Gastrocnemius medialis (tissue), 4 donors: ENCODE measurements around the gene KRT3. TPM values are rescaled to one million over a fixed set of nuclear protein-coding genes. Genes with fewer than 3 reads are reported as not detected.

Experiments used
- ATAC-seq, 2 donors: fragments of 150-250 bp; one replicate each; pipeline ENCODE4 v1.9.1; 2016
- DNase-seq, 2 donors: peaks; one replicate each; pipeline ENCODE4 v3.0.0-alpha.2; 2019
- H3K27ac ChIP-seq, 4 donors: fragments of 200-600 bp; sonication (generic); 1 replicate in 1 of 4; 2 replicates in 3 of 4; pipeline ENCODE4 v1.5.1; 2016 to 2018; ENCODE audit warnings: mild to moderate bottlenecking in 2 of 4, moderate library complexity in 1 of 4
- H3K27me3 ChIP-seq, 3 donors: fragments of 200-600 bp; sonication (generic) in 2 of 3; 1 replicate in 1 of 3; 2 replicates in 2 of 3; pipeline versions ENCODE4 v1.5.1 to v1.6.0; 2016 to 2019; ENCODE audit warnings: mild to moderate bottlenecking in 1 of 3, moderate library complexity in 1 of 3
- H3K36me3 ChIP-seq, 2 donors: fragments of 200-600 bp; sonication (generic) in 1 of 2; one replicate each; pipeline ENCODE4 v1.5.1; 2017 to 2018
- H3K4me1 ChIP-seq, 2 donors: fragments of 200-600 bp; sonication (generic) in 1 of 2; one replicate each; pipeline ENCODE4 v1.5.1; 2016 to 2017; ENCODE audit warnings: mild to moderate bottlenecking in 2 of 2
- H3K4me3 ChIP-seq, 4 donors: fragments of 200-600 bp; sonication (generic) in 3 of 4; 1 replicate in 1 of 4; 2 replicates in 3 of 4; pipeline ENCODE4 v1.5.1; 2016 to 2019; ENCODE audit warnings: mild to moderate bottlenecking in 2 of 4
- H3K9me3 ChIP-seq, 3 donors: fragments of 200-600 bp; sonication (generic) in 2 of 3; 1 replicate in 1 of 3; 2 replicates in 2 of 3; pipeline ENCODE4 v1.5.1; 2016 to 2019
- POLR2A ChIP-seq, 2 donors: fragments of 450-650 bp; IDR thresholded peaks; one replicate each; pipeline ENCODE4 v1.6.1; 2017; ENCODE audit warnings: antibody characterized with exemption in 2 of 2, mild to moderate bottlenecking in 2 of 2, moderate library complexity in 2 of 2
- in situ Hi-C, 4 donors: fragments of 200-750 bp; cut with MboI; loops; one replicate each; pipeline versions ENCODE4 v1.15.0 to v1.8.0; 2017; ENCODE audit warnings: low sequenced_read_pairs in 4 of 4
- intact Hi-C: fragments of 100-400 bp; cut with DNase I; formaldehyde crosslinking; loops from one replicate; pipeline ENCODE4 v1.15.1; 2023; ENCODE audit warnings: low total_unique reads
- total RNA-seq, 4 donors: library from RNA; depleted of rRNA; stranded (reverse); fragments of >200 nt; gene quantifications; one replicate each; pipeline versions ENCODE4 v1.1.0 to v1.2.3, GENCODE V29; 2016
- TF ChIP-seq, protein P1 (sequence below), 5 experiments: fragments of 450-650 bp in 3 of 5; fragments of 200-600 bp in 2 of 5; sonication (generic) in 2 of 5; IDR thresholded peaks in 4 of 5; conservative IDR thresholded peaks in 1 of 5; 1 replicate in 4 of 5; 2 replicates in 1 of 5; pipeline ENCODE4 v1.5.1; 2016 to 2019; ENCODE audit warnings: antibody characterized with exemption in 5 of 5, mild to moderate bottlenecking in 3 of 5, moderate library complexity in 3 of 5

The KRT3 gene
- total RNA-seq, 4 donors from 2014 or later, result not detected

GRCh38 chr12:52789637-52790426 is 6.1 kb downstream of the KRT3 start:
- DNase-seq, result no peak
- in situ Hi-C loops (no loop called here), intact Hi-C loops (no loop called here)
- H3K4me1 ChIP-seq, result no peaks in the 10 kb centered on the region
- H3K27me3 ChIP-seq, result peaks cover 19 to 22% (median 22%) of the 10 kb centered on the region in 3 donors
- no peaks in the 10 kb centered on the region for H3K9me3 ChIP-seq
- no peak for ATAC-seq
- H3K36me3 ChIP-seq, result no peaks in the 10 kb centered on the region
- H3K4me3 ChIP-seq, result no peak overlapping the region
- H3K27ac ChIP-seq, result no peak overlapping the region
- TF ChIP-seq POLR2A (IDR thresholded peaks at IDR 0.05), result no peak
- TF ChIP-seq, protein P1, sequence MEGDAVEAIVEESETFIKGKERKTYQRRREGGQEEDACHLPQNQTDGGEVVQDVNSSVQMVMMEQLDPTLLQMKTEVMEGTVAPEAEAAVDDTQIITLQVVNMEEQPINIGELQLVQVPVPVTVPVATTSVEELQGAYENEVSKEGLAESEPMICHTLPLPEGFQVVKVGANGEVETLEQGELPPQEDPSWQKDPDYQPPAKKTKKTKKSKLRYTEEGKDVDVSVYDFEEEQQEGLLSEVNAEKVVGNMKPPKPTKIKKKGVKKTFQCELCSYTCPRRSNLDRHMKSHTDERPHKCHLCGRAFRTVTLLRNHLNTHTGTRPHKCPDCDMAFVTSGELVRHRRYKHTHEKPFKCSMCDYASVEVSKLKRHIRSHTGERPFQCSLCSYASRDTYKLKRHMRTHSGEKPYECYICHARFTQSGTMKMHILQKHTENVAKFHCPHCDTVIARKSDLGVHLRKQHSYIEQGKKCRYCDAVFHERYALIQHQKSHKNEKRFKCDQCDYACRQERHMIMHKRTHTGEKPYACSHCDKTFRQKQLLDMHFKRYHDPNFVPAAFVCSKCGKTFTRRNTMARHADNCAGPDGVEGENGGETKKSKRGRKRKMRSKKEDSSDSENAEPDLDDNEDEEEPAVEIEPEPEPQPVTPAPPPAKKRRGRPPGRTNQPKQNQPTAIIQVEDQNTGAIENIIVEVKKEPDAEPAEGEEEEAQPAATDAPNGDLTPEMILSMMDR (IDR thresholded peaks at IDR 0.05 in 4 of 5, conservative IDR thresholded peaks at IDR 0.05 in 1 of 5), result no peak

- Histone ChIP-seq H3K4me1 (no peaks in the 10 kb centered on the region), H3K9me3 (no peaks in the 10 kb centered on the region), H3K27ac (no peak overlapping the region), H3K36me3 (no peaks in the 10 kb centered on the region), H3K4me3 (no peak overlapping the region), H3K27me3 (peaks cover 19 to 24% (median 22%) of the 10 kb centered on the region in 3 donors)
- DNase-seq (no peak), ATAC-seq (no peak)
- intact Hi-C loops, result no loop called here
- in situ Hi-C loops, result no loop called here
- TF ChIP-seq, protein P1 (IDR thresholded peaks at IDR 0.05 in 4 of 5, conservative IDR thresholded peaks at IDR 0.05 in 1 of 5), result no peak
- TF ChIP-seq POLR2A (IDR thresholded peaks at IDR 0.05), result no peak
Observed at GRCh38 chr12:52788876-52789636, 6.9 kb downstream of the KRT3 start.

DNA sequence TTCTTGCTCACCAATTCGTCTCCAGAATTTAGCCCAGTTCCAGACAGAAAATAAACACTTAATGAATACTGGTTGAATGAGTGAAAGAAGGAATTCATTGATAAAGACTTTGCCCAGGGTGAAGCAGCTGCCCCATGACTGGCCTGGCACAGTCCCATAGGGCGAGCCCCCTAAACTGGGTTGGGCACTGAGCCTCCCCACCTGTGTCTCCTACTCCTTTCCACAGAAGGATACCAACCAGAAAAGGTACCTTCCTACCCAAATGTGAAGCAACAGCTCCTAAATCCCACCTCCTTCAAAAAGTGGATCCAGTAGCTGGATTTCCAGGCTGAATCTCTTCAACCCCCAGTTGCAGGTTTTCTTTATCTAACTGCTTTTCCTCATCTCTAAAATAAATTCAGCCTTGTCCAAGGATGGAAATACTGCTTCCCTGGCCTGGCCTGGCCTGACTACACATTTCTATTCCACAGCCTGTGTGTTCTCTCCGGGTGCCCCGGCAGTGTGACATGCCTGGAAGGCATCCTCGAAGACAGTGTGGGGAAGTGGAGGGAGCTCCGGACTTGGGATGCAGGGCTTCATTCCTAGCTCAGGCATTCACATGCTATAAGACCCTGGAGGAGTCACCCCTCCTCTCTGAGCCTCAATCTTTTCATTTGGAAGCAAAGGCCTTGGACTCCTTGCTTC is 7.6 kb downstream of the KRT3 start:
- in situ Hi-C loops (no loop called here), intact Hi-C loops (no loop called here)
- no peaks in the 10 kb centered on the region for H3K9me3 ChIP-seq
- DNase-seq (no peak), ATAC-seq (no peak)
- H3K4me3 ChIP-seq, result no peak overlapping the region
- no peak overlapping the region for H3K27ac ChIP-seq
- H3K36me3 ChIP-seq, result no peaks in the 10 kb centered on the region
- peaks cover 19 to 27% (median 24%) of the 10 kb centered on the region in 3 donors for H3K27me3 ChIP-seq
- TF ChIP-seq, protein P1 (IDR thresholded peaks at IDR 0.05 in 4 of 5, conservative IDR thresholded peaks at IDR 0.05 in 1 of 5), result no peak
- TF ChIP-seq POLR2A (IDR thresholded peaks at IDR 0.05), result no peak
- H3K4me1 ChIP-seq, result no peaks in the 10 kb centered on the region

GRCh38 chr12:52787324-52788191 is 8.4 kb downstream of the KRT3 start:
- no peak for DNase-seq
- Histone ChIP-seq H3K9me3 (no peaks in the 10 kb centered on the region), H3K36me3 (no peaks in the 10 kb centered on the region), H3K4me3 (no peak overlapping the region), H3K27ac (no peak overlapping the region), H3K4me1 (no peaks in the 10 kb centered on the region), H3K27me3 (peaks cover 19 to 27% (median 24%) of the 10 kb centered on the region in 3 donors)
- intact Hi-C loops, result no loop called here
- in situ Hi-C loops, result no loop called here
- TF ChIP-seq, protein P1 (IDR thresholded peaks at IDR 0.05 in 4 of 5, conservative IDR thresholded peaks at IDR 0.05 in 1 of 5), result no peak
- TF ChIP-seq POLR2A (IDR thresholded peaks at IDR 0.05), result no peak
- no peak for ATAC-seq
